CD4-positive, alpha-beta T cell treated with Interleukin-4 for 4 hours (primary cell): ENCODE results near the gene PLAAT3.
"Not testable (repeated sequence)": the region's sequence is repeated elsewhere in the genome, so short reads cannot be mapped to it uniquely, and the experiment has no call there.

Experiments used
- DNase-seq: peaks from one replicate; pipeline ENCODE4 v3.0.0-alpha.2; 2020

PLAAT3 gene

GRCh38 chr11:63564784-63565350 lies 49.4 kb downstream of the PLAAT3 start:
- no peak for DNase-seq

GRCh38 chr11:63564056-63564774 lies 50.0 kb downstream of the PLAAT3 start:
- DNase-seq: peak; percentile 65

- no peak for DNase-seq
Measured at GRCh38 chr11:63563201-63564055, 50.8 kb downstream of the PLAAT3 start, which contains the start of gene PLAAT2. Gene PLAAT2, minus strand, starts transcription at chr11:63563379. Its CDS starts 55 bp downstream, at chr11:63563324.

- DNase-seq: peak; percentile 59
Measured at GRCh38 chr11:63560506-63561180, 53.6 kb downstream of the PLAAT3 start.

GRCh38 chr11:63558459-63559157 lies 55.6 kb downstream of the PLAAT3 start:
- no peak for DNase-seq

GRCh38 chr11:63557570-63557969 lies 56.7 kb downstream of the PLAAT3 start:
- no peak for DNase-seq

- no peak for DNase-seq
Measured at GRCh38 chr11:63556404-63557013, 57.7 kb downstream of the PLAAT3 start.

GRCh38 chr11:63554877-63555223 lies 59.4 kb downstream of the PLAAT3 start:
- no peak for DNase-seq

- DNase-seq: peak; percentile 81
Measured at GRCh38 chr11:63553759-63554158, 60.5 kb downstream of the PLAAT3 start.

- no peak for DNase-seq
Measured at GRCh38 chr11:63552921-63553320, 61.3 kb downstream of the PLAAT3 start.

GRCh38 chr11:63551889-63552266 lies 62.4 kb downstream of the PLAAT3 start:
- DNase-seq: peak; percentile 35

- DNase-seq: peak; percentile 55
Measured at GRCh38 chr11:63551091-63551888, 62.9 kb downstream of the PLAAT3 start.

GRCh38 chr11:63550156-63550700 lies 64.0 kb downstream of the PLAAT3 start:
- DNase-seq: not testable (repeated sequence)

- DNase-seq: no peak
Measured at GRCh38 chr11:63549411-63549810, 64.8 kb downstream of the PLAAT3 start.

- no peak for DNase-seq
Measured at GRCh38 chr11:63548178-63548577, 66.1 kb downstream of the PLAAT3 start.

GRCh38 chr11:63547061-63547460 lies 67.2 kb downstream of the PLAAT3 start:
- DNase-seq: no peak

- no peak for DNase-seq
Measured at GRCh38 chr11:63543711-63544110, 70.5 kb downstream of the PLAAT3 start.

GRCh38 chr11:63542506-63542905 lies 71.7 kb downstream of the PLAAT3 start:
- not testable (repeated sequence) for DNase-seq

GRCh38 chr11:63537293-63538101 lies 76.7 kb downstream of the PLAAT3 start:
- DNase-seq: no peak
